Thyroid gland (tissue), 4 donors: ENCODE measurements around the gene RAB3GAP1. TPM values are rescaled to one million over a fixed set of nuclear protein-coding genes. Genes with fewer than 3 reads are reported as not detected.

Experiments used
- DNase-seq, 2 donors: peaks; one replicate each; pipeline ENCODE4 v3.0.0-alpha.2; 2019
- H3K27ac ChIP-seq, 3 donors: fragments of 200-600 bp; sonication (generic); 1 replicate in 2 of 3; 2 replicates in 1 of 3; pipeline ENCODE4 v1.5.1; 2016 to 2019; ENCODE audit warnings: mild to moderate bottlenecking in 1 of 3, moderate library complexity in 1 of 3
- H3K27me3 ChIP-seq: fragments of 200-600 bp; sonication (generic); one replicate; pipeline ENCODE4 v1.5.1; 2019
- H3K36me3 ChIP-seq, 2 donors: fragments of 200-600 bp; sonication (generic); one replicate each; pipeline ENCODE4 v1.5.1; 2016 to 2019
- H3K4me1 ChIP-seq, 2 donors: fragments of 200-600 bp; sonication (generic); one replicate each; pipeline ENCODE4 v1.5.1; 2017 to 2019
- H3K4me3 ChIP-seq, 3 donors: fragments of 200-600 bp; sonication (generic); replicated peaks in 1 of 3; 1 replicate in 2 of 3; 2 replicates in 1 of 3; pipeline ENCODE4 v1.5.1; 2016; ENCODE audit warnings: mild to moderate bottlenecking in 1 of 3
- H3K9me3 ChIP-seq: fragments of 200-600 bp; sonication (generic); one replicate; pipeline ENCODE4 v1.5.1; 2017
- POLR2A ChIP-seq, 2 donors: fragments of 450-650 bp; IDR thresholded peaks; one replicate each; pipeline ENCODE4 v1.6.1; 2017; ENCODE audit warnings: antibody characterized with exemption in 2 of 2, mild to moderate bottlenecking in 2 of 2, moderate library complexity in 1 of 2
- WGBS, 2 donors: methylation state at CpG; one replicate each; pipeline ENCODE4 v1.1.5; 2017; 5-methylcytosine and 5-hydroxymethylcytosine counted together
- intact Hi-C: fragments of 100-400 bp; cut with DNase I; formaldehyde crosslinking; loops from one replicate; pipeline ENCODE4 v1.15.1; 2023
- total RNA-seq, 4 donors: library from RNA; depleted of rRNA; stranded (reverse); fragments of >200 nt; gene quantifications; one replicate each; pipeline ENCODE4 v1.2.3, GENCODE V29; 2016
- TF ChIP-seq, protein P1 (sequence below), 6 experiments: fragments of 200-600 bp in 3 of 6; fragments of 450-650 bp in 3 of 6; sonication (generic) in 3 of 6; IDR thresholded peaks; one replicate each; pipeline ENCODE4 v1.5.1; 2016 to 2019; ENCODE audit warnings: antibody characterized with exemption in 6 of 6, mild to moderate bottlenecking in 2 of 6, inconsistent platforms in 1 of 6, moderate library complexity in 1 of 6

RAB3GAP1 gene
- total RNA-seq, 4 donors from 2014 or later: 53.0 to 74.5 (median 54.3) TPM

DNA sequence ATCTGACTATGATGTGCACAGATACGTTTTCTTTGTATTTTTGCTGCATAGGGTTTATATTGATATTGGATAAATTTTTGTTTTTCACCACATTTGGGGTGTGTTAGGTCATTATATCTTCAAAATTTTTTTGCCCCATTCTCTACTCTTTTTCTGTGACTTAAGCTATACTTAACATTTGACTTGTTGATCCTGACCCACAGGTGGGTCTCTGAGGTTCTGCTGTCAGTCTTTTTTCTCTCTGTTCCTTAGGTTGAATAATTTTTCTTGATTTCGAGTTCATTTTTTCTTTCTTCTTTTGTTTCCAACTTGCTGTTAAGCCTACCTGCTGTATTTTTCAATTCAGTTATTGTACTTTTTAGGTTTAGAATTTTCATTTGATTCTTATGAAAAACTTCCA lies 12.1 kb downstream of the RAB3GAP1 start:
- WGBS, 2 donors: 97 to 98% methylated on average over 2 of the region's 2 CpGs
- H3K4me1 ChIP-seq: no peaks in the 10 kb centered on the region
- intact Hi-C loops: no loop called here
- TF ChIP-seq, protein P1, sequence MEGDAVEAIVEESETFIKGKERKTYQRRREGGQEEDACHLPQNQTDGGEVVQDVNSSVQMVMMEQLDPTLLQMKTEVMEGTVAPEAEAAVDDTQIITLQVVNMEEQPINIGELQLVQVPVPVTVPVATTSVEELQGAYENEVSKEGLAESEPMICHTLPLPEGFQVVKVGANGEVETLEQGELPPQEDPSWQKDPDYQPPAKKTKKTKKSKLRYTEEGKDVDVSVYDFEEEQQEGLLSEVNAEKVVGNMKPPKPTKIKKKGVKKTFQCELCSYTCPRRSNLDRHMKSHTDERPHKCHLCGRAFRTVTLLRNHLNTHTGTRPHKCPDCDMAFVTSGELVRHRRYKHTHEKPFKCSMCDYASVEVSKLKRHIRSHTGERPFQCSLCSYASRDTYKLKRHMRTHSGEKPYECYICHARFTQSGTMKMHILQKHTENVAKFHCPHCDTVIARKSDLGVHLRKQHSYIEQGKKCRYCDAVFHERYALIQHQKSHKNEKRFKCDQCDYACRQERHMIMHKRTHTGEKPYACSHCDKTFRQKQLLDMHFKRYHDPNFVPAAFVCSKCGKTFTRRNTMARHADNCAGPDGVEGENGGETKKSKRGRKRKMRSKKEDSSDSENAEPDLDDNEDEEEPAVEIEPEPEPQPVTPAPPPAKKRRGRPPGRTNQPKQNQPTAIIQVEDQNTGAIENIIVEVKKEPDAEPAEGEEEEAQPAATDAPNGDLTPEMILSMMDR (IDR thresholded peaks at IDR 0.05): no peak
- TF ChIP-seq POLR2A (IDR thresholded peaks at IDR 0.05): no peak
- H3K4me3 ChIP-seq: no peak overlapping the region
- no peak overlapping the region for H3K27ac ChIP-seq
- H3K36me3 ChIP-seq: peaks cover 9% of the 10 kb centered on the region in 2 donors
- no peaks in the 10 kb centered on the region for H3K9me3 ChIP-seq
- no peaks in the 10 kb centered on the region for H3K27me3 ChIP-seq
- no peak for DNase-seq

DNA sequence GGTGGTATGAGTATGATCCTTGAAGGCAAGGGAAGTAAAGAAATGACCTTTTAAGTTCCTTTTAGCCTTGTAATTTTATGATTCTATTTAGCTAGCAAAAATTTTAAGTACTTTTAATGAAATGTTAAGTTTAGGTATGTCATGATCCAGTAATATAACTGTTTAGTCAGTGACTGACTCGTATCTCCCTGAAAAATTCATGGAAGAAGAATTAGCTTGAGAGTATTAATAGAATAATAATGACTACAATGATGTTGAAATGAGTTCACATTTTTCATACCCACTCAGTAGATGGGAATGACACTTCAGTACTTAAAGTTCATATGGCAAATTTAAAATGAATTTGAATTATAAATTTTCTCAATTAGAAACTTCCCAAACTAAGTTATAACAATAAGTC lies 14.6 kb downstream of the RAB3GAP1 start:
- DNase-seq: no peak
- intact Hi-C loops: no loop called here
- no peak overlapping the region for H3K27ac ChIP-seq
- no peak for TF ChIP-seq POLR2A (IDR thresholded peaks at IDR 0.05)
- TF ChIP-seq, protein P1 (IDR thresholded peaks at IDR 0.05): no peak
- peaks cover 0 to 2% of the 10 kb centered on the region in 2 donors for H3K36me3 ChIP-seq
- H3K9me3 ChIP-seq: no peaks in the 10 kb centered on the region
- H3K4me1 ChIP-seq: no peaks in the 10 kb centered on the region
- no peak overlapping the region for H3K4me3 ChIP-seq
- WGBS, 2 donors: 80 to 89% methylated on average over 1 of the region's 1 CpG
- H3K27me3 ChIP-seq: no peaks in the 10 kb centered on the region

DNA sequence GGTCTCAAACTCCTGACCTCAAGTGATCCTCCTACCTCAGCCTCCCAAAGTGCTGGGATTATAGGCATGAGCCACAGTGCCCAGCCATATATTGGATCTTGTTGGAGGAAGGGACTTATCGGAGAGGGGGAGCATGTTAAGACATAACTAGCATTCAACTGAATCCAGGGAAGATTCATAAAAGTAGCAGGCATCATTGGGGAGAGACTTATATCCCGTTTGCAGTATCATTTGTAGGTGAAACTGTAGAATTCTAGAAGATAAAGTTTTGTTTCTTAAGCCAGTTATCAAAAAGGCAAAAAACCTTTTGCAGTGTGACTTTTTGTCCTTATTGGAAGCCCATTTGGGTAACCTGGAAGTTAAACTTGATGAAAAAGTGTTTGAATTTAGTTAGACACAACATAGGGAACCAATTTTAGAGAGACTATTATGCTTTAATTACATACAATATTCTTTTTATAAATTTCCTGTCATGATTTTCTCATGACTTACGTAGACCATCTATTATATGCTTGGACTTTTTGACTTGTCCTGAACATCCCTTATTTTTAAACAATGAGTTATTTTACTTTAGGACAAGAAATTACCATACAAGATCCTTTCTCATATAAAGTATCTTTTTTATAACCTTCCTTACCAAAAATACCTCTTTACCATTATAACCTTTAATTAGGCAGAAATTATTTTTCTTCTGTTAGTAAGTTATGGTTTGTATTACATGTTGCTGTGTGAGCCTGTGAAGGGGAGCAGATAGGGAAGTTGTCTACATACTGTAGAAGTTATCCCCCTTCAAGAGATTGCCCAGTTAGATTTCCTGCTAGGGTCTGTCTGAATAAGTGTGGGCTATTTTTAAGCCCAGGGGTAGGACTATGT lies 20.3 kb downstream of the RAB3GAP1 start:
- Histone ChIP-seq H3K4me1 (no peaks in the 10 kb centered on the region), H3K36me3 (no peaks in the 10 kb centered on the region), H3K9me3 (no peaks in the 10 kb centered on the region), H3K27me3 (no peaks in the 10 kb centered on the region), H3K27ac (no peak overlapping the region), H3K4me3 (no peak overlapping the region)
- TF ChIP-seq, protein P1 (IDR thresholded peaks at IDR 0.05): no peak
- no peak for TF ChIP-seq POLR2A (IDR thresholded peaks at IDR 0.05)
- intact Hi-C loops: no loop called here
- 95 to 97% methylated on average over 3 of the region's 3 CpGs for WGBS, 2 donors
- no peak for DNase-seq

DNA sequence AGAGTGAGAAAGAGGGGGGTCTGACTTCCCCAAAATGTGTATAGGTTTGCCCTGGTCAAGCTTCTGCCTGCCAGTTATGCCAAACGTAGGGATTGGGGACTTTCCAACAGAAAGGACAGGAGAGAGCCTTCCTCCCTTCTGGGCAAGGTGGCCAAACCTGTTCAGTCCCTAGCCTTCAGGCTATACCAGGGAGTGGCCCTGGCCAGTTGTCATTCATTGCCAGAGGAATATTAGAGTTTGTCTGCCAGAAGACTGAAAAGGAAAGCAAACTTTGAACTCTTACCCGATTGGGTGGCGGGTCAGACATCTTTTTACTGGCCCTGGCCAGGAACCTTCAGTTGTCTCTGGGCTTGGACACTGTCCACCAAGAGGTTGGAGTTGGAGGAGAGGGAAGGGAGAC lies 22.1 kb downstream of the RAB3GAP1 start:
- Histone ChIP-seq H3K27ac (no peak overlapping the region), H3K36me3 (no peaks in the 10 kb centered on the region), H3K9me3 (no peaks in the 10 kb centered on the region), H3K27me3 (no peaks in the 10 kb centered on the region), H3K4me1 (no peaks in the 10 kb centered on the region), H3K4me3 (no peak overlapping the region)
- DNase-seq: no peak
- intact Hi-C loops: no loop called here
- WGBS, 2 donors: 94 to 96% methylated on average over 3 of the region's 3 CpGs
- no peak for TF ChIP-seq POLR2A (IDR thresholded peaks at IDR 0.05)
- TF ChIP-seq, protein P1 (IDR thresholded peaks at IDR 0.05): no peak

DNA sequence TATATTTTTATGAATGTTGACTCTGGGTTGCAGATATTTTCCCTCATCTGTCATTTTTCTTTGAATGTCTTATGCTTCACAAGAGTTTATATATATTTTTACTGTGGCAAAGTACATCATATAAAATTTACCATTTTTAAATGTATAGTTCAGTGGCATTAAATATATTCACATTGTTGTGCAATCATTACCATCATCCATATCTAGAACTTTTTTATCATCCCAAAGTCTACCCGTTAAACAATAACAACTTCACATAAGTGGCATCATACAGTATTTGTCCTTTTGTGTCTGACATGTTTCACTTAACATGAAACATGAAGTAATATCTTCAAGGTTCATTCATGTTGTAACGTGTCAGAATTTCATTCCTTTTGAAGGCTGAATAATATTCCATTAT lies 24.5 kb downstream of the RAB3GAP1 start:
- no peak overlapping the region for H3K27ac ChIP-seq
- H3K9me3 ChIP-seq: no peaks in the 10 kb centered on the region
- H3K27me3 ChIP-seq: no peaks in the 10 kb centered on the region
- no peaks in the 10 kb centered on the region for H3K36me3 ChIP-seq
- WGBS, 2 donors: 97 to 98% methylated on average over 2 of the region's 2 CpGs
- DNase-seq: no peak
- intact Hi-C loops: no loop called here
- H3K4me1 ChIP-seq: no peaks in the 10 kb centered on the region
- TF ChIP-seq POLR2A (IDR thresholded peaks at IDR 0.05): no peak
- TF ChIP-seq, protein P1 (IDR thresholded peaks at IDR 0.05): no peak
- no peak overlapping the region for H3K4me3 ChIP-seq
